Measurements from ENCODE around the gene LCN10.
"Not testable (repeated sequence)": the region's sequence is repeated elsewhere in the genome, so short reads cannot be mapped to it uniquely, and the experiment has no call there.

The LCN10 gene

GRCh38 chr9:136719195-136719880 is 23.4 kb downstream of the LCN10 start:
- DNase-seq (ENCODE audit: low read depth): no peak

GRCh38 chr9:136718345-136719194 is 24.2 kb downstream of the LCN10 start:
- no peak for DNase-seq (ENCODE audit: low read depth)

GRCh38 chr9:136717399-136717798 is 25.3 kb downstream of the LCN10 start:
- no peak for DNase-seq (ENCODE audit: low read depth)

GRCh38 chr9:136714893-136715274 is 27.9 kb downstream of the LCN10 start:
- no peak for DNase-seq (ENCODE audit: low read depth)

- DNase-seq (ENCODE audit: low read depth): no peak
Observed at GRCh38 chr9:136714096-136714892, 28.4 kb downstream of the LCN10 start.

- DNase-seq (ENCODE audit: low read depth): no peak
Observed at GRCh38 chr9:136713550-136713949, 29.2 kb downstream of the LCN10 start.

GRCh38 chr9:136712690-136713544 is 29.8 kb downstream of the LCN10 start:
- DNase-seq (ENCODE audit: low read depth): no peak

- no peak for DNase-seq (ENCODE audit: low read depth)
Observed at GRCh38 chr9:136711751-136712689, 30.7 kb downstream of the LCN10 start, which contains the start of gene DIPK1B. Gene DIPK1B, plus strand, starts transcription at chr9:136712572. Its CDS starts 94 bp downstream, at chr9:136712666.

GRCh38 chr9:136711219-136711648 is 31.5 kb downstream of the LCN10 start:
- not testable (repeated sequence) for DNase-seq (ENCODE audit: low read depth)

- DNase-seq (ENCODE audit: low read depth): no peak
Observed at GRCh38 chr9:136710543-136710942, 32.2 kb downstream of the LCN10 start.

- DNase-seq (ENCODE audit: low read depth): no peak
Observed at GRCh38 chr9:136709454-136710109, 33.2 kb downstream of the LCN10 start.

GRCh38 chr9:136707849-136708517 is 34.8 kb downstream of the LCN10 start:
- DNase-seq (ENCODE audit: low read depth): no peak

GRCh38 chr9:136707011-136707410 is 35.7 kb downstream of the LCN10 start:
- no peak for DNase-seq (ENCODE audit: low read depth)

GRCh38 chr9:136705564-136705963 is 37.2 kb downstream of the LCN10 start:
- DNase-seq (ENCODE audit: low read depth): no peak

GRCh38 chr9:136704741-136705140 is 38.0 kb downstream of the LCN10 start:
- DNase-seq (ENCODE audit: low read depth): not testable (repeated sequence)

- DNase-seq (ENCODE audit: low read depth): no peak
Observed at GRCh38 chr9:136703276-136703860, 39.4 kb downstream of the LCN10 start.

GRCh38 chr9:136701668-136702053 is 41.1 kb downstream of the LCN10 start:
- no peak for DNase-seq (ENCODE audit: low read depth)

GRCh38 chr9:136700959-136701667 is 41.6 kb downstream of the LCN10 start:
- peak; percentile 45 for DNase-seq (ENCODE audit: low read depth)
